ENCODE measurements around the gene C1RL.
A peak's percentile ranks its signal among the peaks of the same experiment; 100 is the strongest.
"Not testable (repeated sequence)": the region's sequence is repeated elsewhere in the genome, so short reads cannot be mapped to it uniquely, and the experiment has no call there.

Gene C1RL

DNA sequence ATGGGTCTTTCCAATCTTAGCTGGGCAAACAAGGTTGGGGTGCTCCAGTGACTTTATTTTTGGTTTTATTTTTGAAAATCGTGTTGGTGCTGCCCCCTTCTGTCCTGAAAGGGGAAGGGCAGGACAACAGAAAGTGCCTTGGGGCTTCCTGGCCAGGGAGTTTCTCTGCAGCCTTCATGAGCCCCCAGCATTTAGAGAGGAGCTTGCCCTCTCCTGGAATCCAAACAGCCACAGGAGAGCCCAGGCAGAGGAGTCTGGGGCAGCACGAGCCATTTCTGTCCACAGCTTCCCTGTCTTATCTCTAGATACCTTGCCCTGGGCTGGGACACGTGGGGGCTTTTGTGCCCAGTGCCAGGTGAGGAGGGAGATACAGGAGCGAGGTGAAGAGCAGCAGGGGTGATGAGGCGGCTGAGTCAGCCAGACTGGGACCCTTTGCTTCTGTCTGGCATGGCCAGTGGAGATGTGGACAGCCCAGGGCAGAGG lies 4.4 kb upstream of the C1RL start:
- no peak for DNase-seq

GRCh38 chr12:7112041-7112440 lies 3.0 kb upstream of the C1RL start:
- DNase-seq = no peak

DNA sequence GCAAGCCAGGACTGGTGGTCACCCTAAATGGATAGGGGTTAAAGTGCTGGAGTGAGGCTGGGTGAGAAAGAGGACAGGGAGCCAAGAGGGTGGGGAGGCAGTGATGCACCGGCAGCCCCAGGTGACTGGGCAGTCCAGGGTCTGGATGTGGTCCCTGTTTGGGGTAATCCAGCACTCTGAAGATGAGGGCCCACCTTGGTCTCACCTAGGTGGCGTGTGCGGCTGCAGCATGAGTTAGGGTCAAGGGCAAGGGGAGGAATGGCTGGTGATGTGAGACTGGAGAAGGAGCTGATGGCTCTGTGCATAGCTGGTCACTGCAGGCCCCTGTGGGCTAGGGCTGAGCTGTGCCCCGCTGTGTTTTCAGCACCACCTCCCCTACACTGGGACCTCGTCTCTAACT lies 1.6 kb upstream of the C1RL start:
- no peak for DNase-seq

DNA sequence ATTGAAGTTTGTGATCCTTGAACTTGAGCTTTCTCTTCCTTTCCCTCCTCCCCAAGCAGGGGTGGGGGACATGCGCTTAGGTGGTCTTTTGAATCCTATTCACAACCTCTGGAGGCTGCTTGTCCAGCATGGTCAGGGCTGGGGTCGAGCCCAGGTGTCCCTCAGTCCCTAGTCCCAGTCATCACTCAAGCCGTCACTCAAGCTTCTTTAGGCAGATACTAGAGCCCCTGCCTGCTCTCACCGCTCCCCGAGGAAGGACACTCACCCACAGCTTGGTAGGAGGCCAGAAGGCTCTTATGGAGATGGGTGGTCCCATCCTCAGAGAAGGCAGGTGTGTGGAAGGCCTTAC lies 532 bp upstream of the C1RL start:
- DNase-seq = no peak

DNA sequence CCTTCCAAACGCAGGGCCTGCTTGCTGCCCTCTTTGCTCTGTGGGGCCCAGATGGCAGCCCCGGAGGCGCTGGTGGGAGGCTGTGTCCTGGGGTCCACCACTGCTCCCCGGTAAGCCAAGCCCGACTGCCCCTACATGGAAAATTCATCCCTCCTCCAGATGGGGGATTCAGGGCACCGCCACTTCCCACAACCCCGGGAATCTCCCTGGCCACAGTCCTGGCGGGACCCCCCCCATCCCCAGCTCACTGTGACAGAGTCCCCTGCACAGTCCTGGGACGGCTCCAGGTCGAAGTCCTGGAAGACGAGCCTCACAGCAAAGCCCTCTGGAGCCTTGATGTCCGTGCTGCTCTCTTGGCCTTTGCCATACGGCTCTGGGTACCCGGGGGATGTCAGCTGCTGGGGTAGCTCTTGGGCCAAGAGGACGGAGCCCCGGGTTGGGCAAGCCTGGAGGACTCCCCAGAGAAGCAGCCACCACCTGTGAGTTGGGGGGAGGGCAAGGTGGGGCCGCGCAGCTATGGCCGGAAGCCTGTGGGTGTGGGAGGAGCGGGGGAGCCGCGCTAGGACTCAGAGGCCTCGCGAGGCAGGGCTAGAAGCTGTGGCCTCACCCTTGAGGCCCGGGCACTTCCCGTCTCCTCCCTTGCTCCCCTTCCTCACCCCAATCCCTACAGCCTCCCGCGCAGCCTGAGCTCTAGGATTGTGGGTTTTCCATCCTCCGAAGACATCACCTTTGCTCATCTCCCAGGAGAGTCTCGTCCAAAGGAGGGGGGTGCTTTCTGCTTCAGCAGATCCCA lies 815 bp downstream of the C1RL start:
- DNase-seq = peak; percentile 41

DNA sequence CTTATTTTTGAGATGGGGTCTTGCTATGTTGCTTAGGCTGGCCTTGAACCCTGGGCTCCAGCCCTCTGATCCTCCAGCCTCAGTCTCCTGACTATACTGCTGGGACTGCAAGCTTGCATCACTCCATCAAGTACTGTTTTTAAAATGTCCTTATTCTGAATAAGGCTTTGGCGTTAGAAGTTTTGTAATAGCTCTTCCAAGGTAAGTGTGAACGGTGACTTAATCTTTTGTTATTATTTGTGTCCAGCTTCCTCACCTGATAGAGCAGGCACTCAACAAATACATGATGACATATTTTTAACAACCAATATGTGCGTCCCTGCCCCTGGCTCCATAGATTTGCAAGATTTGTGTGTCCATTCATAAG lies 1.4 kb downstream of the C1RL start:
- DNase-seq = no peak

GRCh38 chr12:7107181-7107580 lies 1.8 kb downstream of the C1RL start:
- DNase-seq = not testable (repeated sequence)

DNA sequence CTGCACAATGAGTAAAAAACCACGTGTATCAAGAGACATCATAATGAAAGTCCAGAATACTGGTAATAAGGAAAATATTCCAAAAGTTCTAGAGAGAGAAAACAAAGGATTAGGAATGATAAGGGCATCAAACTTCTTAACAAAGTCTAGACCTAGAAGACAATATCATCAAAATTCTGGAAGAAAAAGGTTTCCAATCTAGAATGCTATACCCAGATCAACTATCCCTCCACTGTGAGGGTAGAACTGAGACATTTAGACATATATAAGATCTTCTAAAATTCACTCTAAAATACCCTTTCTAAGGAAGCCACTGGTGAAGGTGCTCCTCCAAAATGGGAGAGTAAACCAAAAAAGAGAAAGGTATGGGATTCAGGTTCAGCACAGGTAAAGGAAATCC lies 2.9 kb downstream of the C1RL start:
- no peak for DNase-seq

DNA sequence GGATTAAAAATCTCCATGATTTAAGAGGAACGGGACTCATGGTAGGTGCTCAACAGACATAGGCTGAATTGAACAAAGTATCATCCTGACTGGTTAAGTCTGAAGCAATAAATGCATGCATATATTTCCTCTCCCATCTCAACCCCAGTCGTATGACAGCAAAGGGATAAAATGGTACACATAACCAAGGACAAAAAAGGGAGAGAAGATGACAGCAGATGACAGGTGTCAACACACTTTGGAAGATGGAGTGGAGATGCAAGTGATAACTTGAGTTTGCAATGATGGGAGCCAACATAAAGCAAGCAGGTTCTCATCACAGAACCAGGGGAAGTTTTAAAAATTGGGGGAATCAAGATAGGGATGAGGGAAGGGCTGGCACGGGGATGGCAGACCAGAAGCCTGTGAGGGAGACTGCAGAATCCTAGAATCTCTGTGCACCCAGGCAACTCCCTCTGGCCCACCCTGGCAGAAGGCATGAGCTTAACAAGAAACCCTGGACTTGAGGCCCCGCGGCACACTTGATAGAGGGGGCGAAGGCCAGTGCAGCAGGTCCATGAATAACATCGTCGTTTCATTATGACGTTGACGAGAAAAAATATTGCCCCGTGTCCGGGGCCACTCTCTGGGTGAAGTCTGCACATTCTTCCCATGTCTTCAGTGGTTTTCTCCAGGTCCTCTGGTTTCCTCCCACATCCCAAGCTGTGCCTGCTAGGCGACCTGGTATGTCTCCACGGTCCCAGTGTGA lies 5.0 kb downstream of the C1RL start:
- no peak for DNase-seq

DNA sequence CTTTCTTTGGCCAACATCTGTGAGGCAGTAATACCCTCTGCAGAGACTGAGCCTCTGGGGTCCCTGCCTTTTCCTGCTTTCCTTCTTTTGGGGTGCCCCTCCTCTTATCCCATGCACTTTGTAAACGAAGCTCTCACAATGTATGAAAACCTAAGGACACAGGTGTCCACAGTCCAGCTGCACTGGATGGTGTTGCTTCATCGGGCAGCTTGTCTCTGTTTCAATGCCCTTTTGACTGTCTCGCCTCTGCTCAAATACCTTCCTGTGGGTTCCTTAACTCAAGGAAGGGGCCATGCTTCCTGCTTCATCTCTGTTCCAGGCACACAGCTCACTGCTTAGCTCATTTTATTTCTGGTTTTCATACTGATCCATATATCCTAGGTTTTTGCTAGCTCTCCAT lies 6.4 kb downstream of the C1RL start:
- no peak for DNase-seq

- DNase-seq = no peak
Measured at GRCh38 chr12:7101694-7102131, 7.3 kb downstream of the C1RL start.

GRCh38 chr12:7101047-7101693 lies 7.8 kb downstream of the C1RL start:
- DNase-seq = no peak

GRCh38 chr12:7100239-7100638 lies 8.8 kb downstream of the C1RL start:
- no peak for DNase-seq

DNA sequence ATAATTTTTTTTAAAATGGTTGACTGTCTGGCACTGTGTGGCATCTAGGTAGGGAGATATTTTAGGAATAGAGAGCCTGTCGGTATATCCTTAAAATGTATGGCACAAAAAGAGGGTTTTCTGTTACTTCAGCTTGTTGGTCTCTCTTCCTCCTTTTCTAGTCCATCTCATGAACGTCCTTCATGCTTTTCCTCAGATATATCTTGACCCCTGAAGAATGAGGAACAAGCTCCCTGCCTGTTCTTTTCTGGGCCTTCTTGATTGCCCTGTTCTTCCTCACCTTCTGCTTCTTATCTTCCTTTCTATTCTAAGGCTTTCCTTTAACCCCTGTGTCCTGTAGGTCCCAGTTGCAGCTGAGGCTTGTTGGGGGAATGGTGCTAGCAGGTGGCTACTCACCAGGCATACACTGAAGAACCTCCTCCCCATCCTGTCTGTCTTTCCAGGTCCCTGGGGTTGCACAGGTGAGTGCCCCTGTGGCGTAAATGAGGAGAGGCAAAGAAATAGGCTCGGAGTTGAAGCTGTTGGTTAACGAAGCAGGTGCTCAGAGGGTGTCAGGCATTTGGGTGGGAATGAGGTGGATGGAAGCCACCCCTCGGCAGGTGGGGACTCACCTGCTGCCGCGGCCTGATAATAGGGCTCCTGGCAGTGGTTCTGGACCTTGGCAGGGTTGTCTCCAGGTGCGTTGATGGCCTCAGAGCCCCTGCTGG lies 9.6 kb downstream of the C1RL start:
- DNase-seq = no peak

DNA sequence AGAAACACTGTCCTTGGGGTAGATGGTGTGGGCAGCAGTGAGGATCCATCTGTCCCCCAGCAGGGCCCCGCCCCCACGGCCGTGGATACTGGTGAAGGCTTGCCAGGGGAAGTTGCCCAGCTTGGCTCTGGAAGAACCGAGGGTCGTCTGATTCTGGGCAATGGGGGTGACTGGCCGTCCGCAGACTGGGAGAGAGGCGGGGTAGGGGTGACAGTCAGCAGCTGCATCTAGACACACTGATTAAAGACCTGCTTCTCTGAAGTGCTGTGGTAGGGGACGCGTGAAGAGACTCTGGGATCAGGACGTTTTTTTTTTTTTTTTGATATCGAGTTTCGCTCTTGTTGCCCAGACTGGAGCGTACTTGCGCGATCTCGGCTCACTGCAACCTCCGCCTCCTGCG lies 12.0 kb downstream of the C1RL start:
- DNase-seq = no peak

DNA sequence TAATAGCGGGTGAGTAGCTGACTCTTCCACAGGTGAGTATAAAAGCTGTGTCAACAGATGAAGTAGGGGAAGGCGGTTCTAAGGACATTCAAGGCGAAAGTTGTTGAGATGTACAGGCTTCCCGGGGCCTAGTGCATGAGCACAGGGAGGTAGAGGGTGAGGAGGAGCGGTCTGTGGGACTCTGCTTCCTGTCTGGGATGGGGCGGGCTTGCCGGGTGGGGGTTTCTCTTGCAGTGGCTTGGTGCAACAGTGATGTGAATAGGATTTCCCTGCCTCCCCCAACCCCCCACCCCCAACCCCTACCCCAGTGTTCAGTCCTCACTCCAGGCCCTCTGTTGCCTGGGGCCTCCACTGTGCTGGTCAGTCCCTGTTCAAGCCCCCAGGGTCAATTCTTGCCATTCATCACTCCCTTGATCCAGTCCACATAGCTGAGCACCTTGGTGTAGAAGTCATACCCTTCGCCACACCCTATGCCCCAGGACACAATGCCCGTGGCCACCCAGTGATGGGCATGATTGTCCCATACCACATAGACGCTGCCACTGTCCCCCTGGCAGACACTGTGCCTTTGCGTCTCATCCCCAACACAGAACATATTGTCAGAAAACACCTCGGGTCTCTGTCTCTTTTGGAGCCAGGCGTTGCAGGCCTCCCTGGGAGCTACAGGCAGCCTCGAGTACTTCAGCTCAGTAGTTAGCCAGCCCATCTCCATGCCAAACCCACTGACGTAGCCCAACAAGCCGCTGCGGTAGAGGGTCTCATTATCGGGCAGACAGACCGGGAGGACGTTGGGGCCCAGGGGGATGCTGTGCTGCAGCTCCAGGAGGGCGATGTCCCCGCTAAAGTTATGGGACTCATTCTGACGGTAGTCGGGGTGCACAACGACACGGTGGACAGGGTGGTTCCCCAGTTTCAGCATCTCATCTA lies 12.7 kb downstream of the C1RL start:
- no peak for DNase-seq

DNA sequence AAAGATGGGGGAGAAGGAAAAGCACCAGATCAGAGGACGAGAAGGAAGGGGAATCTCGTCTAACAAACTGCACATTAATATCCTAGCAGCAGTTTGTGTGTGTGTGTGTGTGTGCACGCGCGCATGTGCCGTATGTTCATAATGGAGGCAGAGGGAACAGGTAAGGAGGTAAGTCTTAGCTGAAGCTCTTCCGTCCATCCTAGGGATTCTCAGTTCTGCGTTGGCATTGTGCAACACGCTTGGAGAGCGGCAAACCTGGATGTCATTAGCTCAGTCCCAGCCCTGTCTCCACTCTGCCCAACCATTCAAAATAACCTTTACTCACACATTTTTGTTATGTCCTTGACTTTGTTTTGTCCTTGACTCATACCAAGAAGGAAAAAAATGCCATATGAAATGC lies 15.1 kb downstream of the C1RL start:
- no peak for DNase-seq

DNA sequence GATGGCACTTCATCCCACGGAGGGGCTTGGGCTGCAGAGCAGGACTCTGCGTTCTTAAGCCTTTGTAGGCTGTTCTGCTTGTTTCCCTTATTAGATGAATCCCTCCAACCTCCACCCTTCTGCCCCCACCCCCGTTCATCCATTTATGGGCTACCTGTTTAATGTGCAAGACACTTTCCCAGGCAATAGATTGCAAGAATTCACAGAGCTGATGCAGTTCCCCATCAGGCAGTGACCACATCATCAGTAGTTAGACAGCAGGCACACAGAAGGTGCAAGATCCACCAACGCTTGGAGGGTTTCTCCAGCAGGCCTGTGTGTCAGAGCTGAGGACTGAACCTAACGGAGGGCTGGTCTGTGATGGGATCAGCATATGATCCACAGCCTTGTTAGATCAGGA lies 15.5 kb downstream of the C1RL start:
- no peak for DNase-seq

DNA sequence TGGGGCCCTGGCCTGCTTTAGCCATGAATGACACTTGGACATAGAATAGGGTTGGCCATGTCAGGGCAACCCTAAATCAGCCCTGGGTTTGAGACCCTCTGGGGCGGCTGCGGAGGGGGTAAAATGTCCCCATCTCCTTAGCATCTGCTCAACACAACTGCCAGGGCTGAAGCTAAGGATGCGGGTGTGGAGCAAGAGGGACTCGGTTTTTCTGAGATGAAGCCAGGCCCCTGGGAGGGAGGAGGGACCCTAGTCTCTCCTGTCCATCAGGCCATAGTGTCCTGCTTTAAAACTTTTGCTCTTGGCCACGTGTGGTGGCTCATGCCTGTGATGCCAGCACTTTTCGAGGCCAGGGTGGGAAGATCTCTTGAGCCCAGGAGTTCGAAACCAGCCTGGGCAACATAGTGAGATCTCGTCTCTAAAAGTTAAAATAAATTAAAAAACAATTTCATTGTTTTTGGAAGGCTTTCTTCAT lies 16.0 kb downstream of the C1RL start:
- no peak for DNase-seq

DNA sequence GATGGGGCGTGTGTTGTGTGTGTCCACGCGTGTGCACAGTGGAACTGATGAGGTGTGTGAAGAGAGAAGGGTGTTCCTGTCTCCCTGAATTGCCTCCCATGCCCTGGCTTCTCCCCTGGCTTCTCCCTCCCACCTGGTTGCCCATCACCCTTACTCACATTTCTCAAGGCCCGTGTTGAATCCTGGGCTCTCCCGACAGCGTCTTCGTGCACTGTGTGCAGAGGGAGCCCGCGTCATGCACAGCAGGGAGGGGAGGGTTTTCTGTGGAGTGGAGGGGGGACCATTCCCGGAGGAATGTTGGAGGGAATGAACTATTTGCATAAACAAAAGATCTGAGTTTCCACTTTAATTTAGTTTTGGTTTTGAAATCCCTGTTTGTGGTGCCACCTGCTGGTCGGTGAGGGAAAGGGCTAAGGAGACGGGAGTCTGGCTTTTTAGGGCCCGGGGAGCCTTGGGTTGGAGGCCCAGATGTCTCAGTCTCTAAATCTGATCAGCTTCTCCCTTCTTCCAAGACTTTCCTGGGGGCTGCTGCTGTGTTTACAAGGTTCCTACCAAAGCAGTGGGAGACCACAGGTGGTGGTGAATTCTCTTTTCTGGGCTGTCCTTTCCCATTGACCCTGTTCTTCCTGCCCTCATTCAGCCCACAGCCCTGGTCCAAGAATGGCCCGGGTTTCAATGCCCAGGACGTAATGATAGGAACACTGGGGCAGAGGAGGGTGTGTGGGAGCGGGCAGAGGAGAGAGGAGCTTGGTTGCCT lies 16.6 kb downstream of the C1RL start, which contains the start of gene C1R:
TSS of gene C1R (minus strand) at position 217 of the 757 bp plus-strand sequence. CDS start at position 160, 57 bp downstream.
- no peak for DNase-seq

DNA sequence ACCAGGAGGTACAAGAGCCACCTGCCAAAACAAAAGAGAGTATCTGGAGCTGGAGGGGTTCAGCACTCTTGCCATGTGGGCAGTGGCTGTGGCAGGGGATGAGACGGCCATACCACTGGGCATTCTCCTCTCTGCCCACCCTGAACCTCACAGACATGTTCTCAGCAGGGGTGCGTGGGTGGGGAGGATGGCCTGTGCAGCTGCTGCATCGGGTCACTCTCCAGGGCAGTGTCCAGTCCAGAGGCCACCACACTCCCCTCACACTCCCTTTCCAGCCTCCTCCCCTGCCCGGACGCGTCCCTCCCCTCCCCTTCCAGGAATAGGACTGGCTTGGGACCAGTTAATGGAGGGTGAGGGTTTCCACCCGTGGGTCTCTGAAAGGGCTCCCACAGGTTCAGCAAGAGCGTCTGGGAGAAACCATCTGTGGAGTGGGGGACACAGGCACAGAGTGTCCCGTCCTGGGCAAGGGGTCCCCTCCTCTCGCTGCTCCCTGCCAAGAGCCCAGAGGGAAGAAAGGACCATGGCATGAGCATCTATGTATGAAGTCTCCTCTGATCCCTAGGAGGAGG lies 17.3 kb downstream of the C1RL start:
- no peak for DNase-seq

All from activated gamma-delta T cell (primary cell).